SJCRH30 (cell line): ENCODE results near the gene ADAT2. TPM values are rescaled to one million over a fixed set of nuclear protein-coding genes. Genes with fewer than 3 reads are reported as not detected.

Experiments used
- DNase-seq, 2 experiments: peaks; one replicate each; pipeline ENCODE4 v3.0.0-alpha.2; 2015 to 2020
- H3K27ac ChIP-seq: fragments of 250-450 bp; sonication (Bioruptor Pico); 2 replicates; pipeline ENCODE4 v1.5.1; 2020; ENCODE audit warnings: mild to moderate bottlenecking, moderate library complexity
- H3K27me3 ChIP-seq: fragments of 250-450 bp; sonication (Bioruptor Pico); 2 replicates; pipeline ENCODE4 v1.5.1; 2020; ENCODE audit warnings: mild to moderate bottlenecking, moderate library complexity
- H3K36me3 ChIP-seq: fragments of 250-450 bp; sonication (Bioruptor Pico); 2 replicates; pipeline ENCODE4 v1.5.1; 2020; ENCODE audit warnings: mild to moderate bottlenecking, moderate library complexity
- H3K4me1 ChIP-seq: fragments of 250-450 bp; sonication (Bioruptor Pico); 2 replicates; pipeline ENCODE4 v1.5.1; 2020; ENCODE audit warnings: mild to moderate bottlenecking, moderate library complexity
- H3K4me3 ChIP-seq: fragments of 250-450 bp; sonication (Bioruptor Pico); 2 replicates; pipeline ENCODE4 v1.5.1; 2020; ENCODE audit warnings: mild to moderate bottlenecking, moderate library complexity
- H3K9me3 ChIP-seq: fragments of 250-450 bp; sonication (Bioruptor Pico); replicated peaks from 2 replicates; pipeline ENCODE4 v1.5.1; 2020; ENCODE audit warnings: mild to moderate bottlenecking, moderate library complexity
- total RNA-seq: library from RNA; depleted of rRNA; stranded (reverse); fragments of >200 nt; shearing (Covaris generic); gene quantifications from 2 replicates; pipeline ENCODE4 v1.2.3, GENCODE V29; 2014

ADAT2 gene
- total RNA-seq, 1 experiment from 2014 or later = 11.1 TPM

DNA sequence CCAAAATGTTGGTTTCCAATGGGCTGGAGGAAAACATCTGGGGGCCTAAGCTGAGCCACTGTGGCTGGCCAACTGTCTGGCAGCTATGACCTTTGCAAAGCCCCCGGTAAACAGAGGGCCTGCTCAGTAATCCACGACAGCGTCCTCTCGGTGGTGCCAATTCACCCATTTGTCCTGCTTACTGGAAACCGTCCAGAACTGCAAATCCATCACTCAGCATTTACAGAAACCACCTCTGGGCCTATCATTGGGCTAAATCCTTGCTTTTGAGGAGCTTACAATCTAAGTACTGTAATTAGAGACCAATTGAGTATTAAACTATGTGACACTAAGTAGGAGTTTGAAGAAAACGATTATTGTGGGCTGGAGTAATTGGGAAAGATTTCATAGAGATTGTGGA is 31.0 kb downstream of the ADAT2 start:
- Histone ChIP-seq H3K4me3 (no peak overlapping the region), H3K9me3 (no peaks in the 10 kb centered on the region), H3K27me3 (no peaks in the 10 kb centered on the region), H3K4me1 (peaks cover 17% of the 10 kb centered on the region), H3K36me3 (no peaks in the 10 kb centered on the region), H3K27ac (no peak overlapping the region)
- peak; percentile 18 to 32 for DNase-seq

DNA sequence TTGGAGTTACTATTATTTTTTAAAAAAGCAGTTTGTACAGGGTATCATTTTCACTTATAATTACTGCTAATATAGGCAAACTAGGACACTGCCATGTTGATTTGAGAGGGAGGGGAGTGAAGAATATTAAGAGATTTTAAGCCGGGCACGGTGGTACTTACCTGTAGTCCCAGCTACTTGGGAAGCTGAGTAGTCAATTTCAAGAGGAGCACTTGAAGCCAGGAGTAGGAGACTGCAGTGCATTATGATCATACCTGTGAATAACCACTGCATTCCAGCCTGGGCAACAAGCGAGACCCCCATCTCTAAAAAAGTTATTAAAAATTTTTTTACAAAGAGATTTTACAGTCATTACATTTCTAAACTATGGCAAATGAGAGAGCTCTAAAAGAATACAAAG is 35.7 kb downstream of the ADAT2 start:
- no peaks in the 10 kb centered on the region for H3K36me3 ChIP-seq
- no peaks in the 10 kb centered on the region for H3K9me3 ChIP-seq
- no peaks in the 10 kb centered on the region for H3K27me3 ChIP-seq
- peaks cover 30% of the 10 kb centered on the region for H3K4me1 ChIP-seq
- no peak for DNase-seq
- no peak overlapping the region for H3K27ac ChIP-seq
- H3K4me3 ChIP-seq = no peak overlapping the region

- DNase-seq = peak in 1 of 2 experiments; percentile 26
- Histone ChIP-seq H3K27ac (no peak overlapping the region), H3K9me3 (0 out of 2 replicates have a peak, but pooled peaks cover 3% of the 10 kb centered on the region), H3K4me3 (no peak overlapping the region), H3K27me3 (no peaks in the 10 kb centered on the region), H3K4me1 (peaks cover 13% of the 10 kb centered on the region), H3K36me3 (no peaks in the 10 kb centered on the region)
Measured at GRCh38 chr6:143410859-143411270, 39.6 kb downstream of the ADAT2 start.

GRCh38 chr6:143408787-143409162 is 41.7 kb downstream of the ADAT2 start:
- H3K9me3 ChIP-seq = 0 out of 2 replicates have a peak, but pooled peaks cover 3% of the 10 kb centered on the region
- H3K4me3 ChIP-seq = no peak overlapping the region
- no peaks in the 10 kb centered on the region for H3K27me3 ChIP-seq
- H3K4me1 ChIP-seq = peaks cover 13% of the 10 kb centered on the region
- H3K36me3 ChIP-seq = no peaks in the 10 kb centered on the region
- no peak overlapping the region for H3K27ac ChIP-seq
- DNase-seq = no peak

DNA sequence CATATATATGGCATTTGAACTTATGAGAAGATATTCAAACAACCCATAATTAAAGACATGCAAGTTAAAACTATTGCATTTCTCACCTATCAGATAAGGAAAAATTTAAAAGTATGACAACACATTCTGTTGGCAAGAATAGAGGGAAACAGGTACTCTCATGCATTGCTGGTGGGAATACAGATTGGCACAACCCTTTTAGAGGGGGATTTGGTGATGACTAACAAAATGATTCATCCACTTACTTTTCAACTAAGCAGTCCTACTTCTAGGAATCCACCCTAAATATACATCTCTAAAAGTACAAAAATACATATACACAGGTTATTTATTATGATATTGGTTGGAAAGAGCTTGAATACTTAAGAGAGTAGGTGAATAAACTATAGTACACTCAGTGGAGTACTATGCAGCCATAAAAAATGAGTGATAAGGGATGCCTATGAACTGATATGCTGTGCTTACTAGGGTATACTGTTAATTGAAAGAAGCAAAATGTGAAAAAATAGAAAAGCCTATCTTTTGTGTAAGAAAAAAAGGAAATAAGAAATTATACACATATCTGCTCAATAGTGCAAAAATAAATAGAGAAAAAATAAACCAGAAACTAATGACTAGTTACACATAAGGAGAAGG is 42.2 kb downstream of the ADAT2 start:
- no peak overlapping the region for H3K27ac ChIP-seq
- no peak for DNase-seq

DNA sequence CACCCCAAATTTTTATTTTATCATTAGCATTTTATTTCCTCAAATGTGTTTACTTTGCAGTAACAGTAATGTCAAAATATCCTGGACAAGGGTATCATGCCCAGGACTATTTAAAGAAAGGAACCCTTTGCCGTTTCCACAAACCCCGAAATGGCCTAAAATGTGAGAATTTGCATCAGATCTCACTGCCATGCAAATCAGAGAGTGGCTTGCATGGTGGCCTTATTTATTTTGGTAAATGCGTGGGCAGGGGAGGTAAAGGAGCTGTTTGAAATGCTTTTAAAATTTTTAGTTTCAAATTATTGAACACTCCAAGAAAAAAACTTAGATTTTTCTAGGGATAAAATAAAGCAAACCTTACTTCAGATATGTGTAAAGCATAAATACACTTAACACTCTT is 43.8 kb downstream of the ADAT2 start:
- DNase-seq = no peak
- Histone ChIP-seq H3K27ac (no peak overlapping the region), H3K9me3 (0 out of 2 replicates have a peak, but pooled peaks cover 3% of the 10 kb centered on the region), H3K4me3 (no peak overlapping the region), H3K27me3 (no peaks in the 10 kb centered on the region), H3K36me3 (no peaks in the 10 kb centered on the region), H3K4me1 (peaks cover 13% of the 10 kb centered on the region)

More for the DNA sequence above, 42.2 kb downstream of the ADAT2 start:
- H3K4me3 ChIP-seq = no peak overlapping the region
- 0 out of 2 replicates have a peak, but pooled peaks cover 3% of the 10 kb centered on the region for H3K9me3 ChIP-seq
- no peaks in the 10 kb centered on the region for H3K27me3 ChIP-seq
- H3K36me3 ChIP-seq = no peaks in the 10 kb centered on the region
- peaks cover 13% of the 10 kb centered on the region for H3K4me1 ChIP-seq

DNA sequence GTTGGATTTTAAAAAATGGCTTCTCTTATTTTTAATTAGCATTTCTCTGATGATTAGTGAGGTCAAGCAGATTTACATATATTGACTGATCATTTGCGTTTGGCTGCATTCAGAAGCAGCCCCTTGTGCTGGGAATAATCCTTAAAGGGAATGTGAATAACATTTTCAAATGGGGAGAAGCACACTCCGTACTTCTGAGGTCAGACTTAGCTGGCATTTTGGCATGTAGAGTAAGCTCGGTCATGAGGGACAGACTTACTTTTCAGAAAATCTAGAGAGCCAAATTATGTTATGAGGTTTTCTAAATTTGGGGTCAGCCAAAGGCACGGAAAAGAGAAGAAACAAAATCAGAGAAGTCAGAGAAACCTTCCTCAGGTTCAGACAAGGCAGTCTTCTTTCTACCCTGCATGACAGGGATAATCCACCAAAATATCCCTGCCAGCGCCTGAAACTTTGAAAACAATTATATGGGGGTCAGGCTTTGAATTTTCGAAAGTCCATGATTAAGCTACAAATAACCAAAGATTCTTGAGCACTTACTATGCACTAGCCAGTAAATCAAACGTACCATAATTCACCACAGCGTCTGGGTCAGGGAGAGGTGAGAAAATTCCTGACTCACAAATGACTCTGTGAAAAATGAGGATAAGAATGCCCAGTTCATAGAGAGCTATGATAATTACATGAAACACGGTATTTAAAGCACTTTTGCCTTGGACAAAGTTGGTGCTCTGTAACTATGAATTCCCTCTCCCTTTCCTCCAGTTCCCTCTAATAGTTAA is 44.9 kb downstream of the ADAT2 start:
- Histone ChIP-seq H3K4me3 (no peak overlapping the region), H3K27me3 (no peaks in the 10 kb centered on the region), H3K27ac (no peak overlapping the region), H3K9me3 (0 out of 2 replicates have a peak, but pooled peaks cover 3% of the 10 kb centered on the region), H3K36me3 (no peaks in the 10 kb centered on the region), H3K4me1 (peaks cover 3% of the 10 kb centered on the region)
- no peak for DNase-seq

- peak in 1 of 2 experiments; percentile 13 for DNase-seq
- peaks cover 3% of the 10 kb centered on the region for H3K4me1 ChIP-seq
- no peak overlapping the region for H3K27ac ChIP-seq
- H3K36me3 ChIP-seq = no peaks in the 10 kb centered on the region
- H3K4me3 ChIP-seq = no peak overlapping the region
- no peaks in the 10 kb centered on the region for H3K27me3 ChIP-seq
- no peaks in the 10 kb centered on the region for H3K9me3 ChIP-seq
Measured at GRCh38 chr6:143402721-143403336, 47.7 kb downstream of the ADAT2 start.

- Histone ChIP-seq H3K27me3 (no peaks in the 10 kb centered on the region), H3K36me3 (no peaks in the 10 kb centered on the region), H3K4me1 (peaks cover 13% of the 10 kb centered on the region), H3K4me3 (no peak overlapping the region), H3K27ac (no peak overlapping the region), H3K9me3 (no peaks in the 10 kb centered on the region)
- DNase-seq = no peak
Measured at GRCh38 chr6:143401636-143402370, 48.7 kb downstream of the ADAT2 start.

DNA sequence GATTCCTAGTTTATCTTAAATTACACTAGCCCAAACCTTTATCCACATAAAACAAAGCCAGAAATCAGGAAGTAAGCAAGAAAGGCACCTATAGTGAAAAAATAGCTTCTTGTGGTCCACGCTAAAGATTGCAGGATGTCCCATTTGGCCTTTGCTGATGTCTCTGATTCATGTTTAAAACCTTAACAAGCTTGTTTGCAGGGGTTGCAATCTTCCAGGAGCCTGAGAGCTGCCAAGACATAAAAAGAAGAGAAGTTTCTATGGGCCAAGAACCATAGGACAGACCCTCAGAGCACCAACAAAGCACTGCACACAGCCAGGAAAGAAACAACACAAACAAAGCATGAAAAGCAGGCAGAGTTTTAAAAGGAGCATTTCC is 49.4 kb downstream of the ADAT2 start:
- Histone ChIP-seq H3K27me3 (no peaks in the 10 kb centered on the region), H3K27ac (no peak overlapping the region)

DNA sequence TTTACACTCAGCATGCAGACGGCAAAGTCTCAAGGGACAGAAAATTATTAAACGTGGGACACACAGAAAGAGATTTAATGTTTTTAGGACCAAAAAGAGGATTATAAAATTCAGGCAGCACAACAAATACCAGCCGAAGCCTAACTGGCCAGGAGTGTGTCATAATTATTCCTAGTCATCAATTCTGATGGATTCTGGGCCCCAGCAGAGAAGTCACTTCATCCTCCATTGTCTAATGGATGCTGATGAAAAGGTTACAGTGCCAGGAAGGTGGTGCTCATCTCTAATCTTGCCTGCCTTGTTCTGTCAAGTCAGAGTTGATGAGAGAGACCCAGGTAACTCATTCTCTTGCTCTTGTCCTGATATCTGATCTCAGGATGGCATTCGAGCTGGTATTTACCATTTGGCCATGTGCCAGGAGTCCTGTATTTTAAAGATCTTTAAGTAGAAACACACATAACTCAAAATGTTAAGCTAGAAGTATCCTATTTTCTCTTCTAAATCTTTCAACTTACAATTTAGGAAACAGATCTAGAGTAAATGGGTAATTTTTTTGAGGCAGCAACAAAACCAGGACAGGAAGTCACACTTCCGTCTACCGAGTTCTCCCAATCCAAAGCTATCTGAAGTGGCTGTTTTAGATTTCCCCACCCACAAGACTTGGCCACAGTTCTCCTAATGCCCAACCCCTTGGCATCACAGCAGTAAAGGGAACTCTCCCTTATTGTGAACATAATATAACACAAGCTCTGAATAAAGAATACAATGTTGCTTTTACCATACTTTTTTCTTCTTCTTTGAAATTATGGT is 50.0 kb downstream of the ADAT2 start:
- peaks cover 13% of the 10 kb centered on the region for H3K4me1 ChIP-seq
- H3K9me3 ChIP-seq = no peaks in the 10 kb centered on the region
- no peak overlapping the region for H3K4me3 ChIP-seq
- no peaks in the 10 kb centered on the region for H3K27me3 ChIP-seq
- DNase-seq = peak in 1 of 2 experiments; percentile 17
- no peak overlapping the region for H3K27ac ChIP-seq
- H3K36me3 ChIP-seq = no peaks in the 10 kb centered on the region

More for the DNA sequence above, 49.4 kb downstream of the ADAT2 start:
- Histone ChIP-seq H3K36me3 (no peaks in the 10 kb centered on the region), H3K4me1 (peaks cover 13% of the 10 kb centered on the region), H3K9me3 (no peaks in the 10 kb centered on the region), H3K4me3 (no peak overlapping the region)
- DNase-seq = no peak

- Histone ChIP-seq H3K4me1 (peaks cover 13% of the 10 kb centered on the region), H3K27me3 (no peaks in the 10 kb centered on the region), H3K36me3 (no peaks in the 10 kb centered on the region), H3K4me3 (no peak overlapping the region), H3K9me3 (no peaks in the 10 kb centered on the region; the same call in 1 of the 2 replicates), H3K27ac (no peak overlapping the region)
- DNase-seq = no peak
Measured at GRCh38 chr6:143399775-143400174, 50.7 kb downstream of the ADAT2 start.

DNA sequence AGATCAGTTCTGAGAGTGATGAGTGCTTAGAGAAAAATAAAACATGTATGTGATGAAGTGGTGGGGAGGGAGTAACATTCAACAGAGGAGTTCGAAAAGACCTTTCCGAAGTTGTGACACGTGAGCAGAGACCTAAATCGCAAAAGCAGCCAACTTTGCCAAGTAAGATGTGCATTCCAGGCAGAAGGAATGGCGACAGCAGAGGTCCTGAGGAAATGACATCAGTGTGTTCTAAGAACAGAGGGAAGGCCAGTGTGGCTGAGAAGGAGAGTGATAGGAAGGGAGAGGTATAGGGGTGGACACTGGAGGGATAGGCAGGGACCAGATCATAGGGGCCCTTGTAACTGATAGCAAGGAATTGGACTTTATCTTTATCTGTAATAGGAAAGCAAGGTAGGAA is 51.3 kb downstream of the ADAT2 start:
- Histone ChIP-seq H3K4me3 (no peak overlapping the region), H3K27ac (no peak overlapping the region), H3K27me3 (no peaks in the 10 kb centered on the region), H3K9me3 (no peaks in the 10 kb centered on the region; the same call in 1 of the 2 replicates), H3K36me3 (no peaks in the 10 kb centered on the region), H3K4me1 (peaks cover 13% of the 10 kb centered on the region)
- no peak for DNase-seq
